ENCODE measurements around the gene TMEM220. TPM values are rescaled to one million over a fixed set of nuclear protein-coding genes. Genes with fewer than 3 reads are reported as not detected.

Gene TMEM220
- total RNA-seq, 1 donor from 2014 or later: 5.1 TPM

DNA sequence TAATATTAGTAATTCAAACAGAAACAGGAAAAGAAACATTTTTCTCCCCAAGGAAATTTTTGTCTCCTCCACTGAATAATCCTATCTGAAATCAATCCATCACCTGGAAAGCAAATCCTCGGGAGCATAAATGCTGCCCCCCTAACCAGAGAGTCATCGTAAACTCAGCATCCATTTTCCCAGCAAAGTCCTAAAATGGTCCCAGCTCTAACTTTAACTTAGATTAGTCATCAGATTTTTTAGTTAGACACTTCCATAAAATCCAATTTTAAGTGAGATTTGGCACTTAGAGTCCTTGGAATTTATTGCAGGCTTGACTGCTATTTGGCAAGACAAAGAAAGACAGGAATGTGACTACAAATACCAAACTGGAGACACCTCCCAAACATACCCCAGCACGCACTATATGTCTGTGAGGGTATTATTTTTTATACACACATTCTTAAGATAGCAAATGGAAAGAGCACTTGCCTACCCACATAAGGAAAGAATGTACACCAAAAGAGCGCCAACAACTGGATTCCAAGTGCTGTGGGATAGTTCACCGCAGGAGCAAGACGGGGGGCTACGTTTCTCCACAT lies 47.9 kb downstream of the TMEM220 start:
- Mint-ChIP-seq H3K27me3 (ENCODE audit: low read depth) (no peaks in the 10 kb centered on the region), H3K9me3 (no peaks in the 10 kb centered on the region), H3K36me3 (ENCODE audit: low read depth) (peaks cover 22% of the 10 kb centered on the region)

DNA sequence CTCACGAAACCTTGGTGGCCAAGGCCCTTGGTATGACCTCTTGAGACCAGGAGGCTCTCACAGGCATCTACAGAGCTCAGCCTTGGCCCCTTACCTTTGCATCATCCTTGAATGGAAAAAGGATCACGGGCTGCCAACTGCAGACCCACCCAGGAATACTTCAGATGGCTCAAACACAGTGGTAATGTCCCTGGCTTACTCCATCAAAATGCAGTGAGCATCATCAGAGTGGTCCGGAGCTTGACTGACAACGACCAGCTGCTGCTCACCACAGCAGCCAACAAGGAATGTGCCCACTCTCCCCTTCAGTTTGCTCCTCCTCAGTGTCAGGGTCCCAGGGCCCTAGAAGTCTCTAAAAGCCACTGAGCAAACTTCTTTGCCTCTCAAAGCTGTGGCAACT lies 55.1 kb downstream of the TMEM220 start:
- Mint-ChIP-seq H3K9me3 (no peaks in the 10 kb centered on the region), H3K27ac (ENCODE audit: unreplicated experiment) (no peak overlapping the region), H3K36me3 (ENCODE audit: low read depth) (peaks cover 9% of the 10 kb centered on the region), H3K4me1 (no peaks in the 10 kb centered on the region), H3K27me3 (ENCODE audit: low read depth) (no peaks in the 10 kb centered on the region), H3K4me3 (no peak overlapping the region)
- DNase-seq (ENCODE audit: low read depth, low spot score): no peak
- TF ChIP-seq, protein P1, sequence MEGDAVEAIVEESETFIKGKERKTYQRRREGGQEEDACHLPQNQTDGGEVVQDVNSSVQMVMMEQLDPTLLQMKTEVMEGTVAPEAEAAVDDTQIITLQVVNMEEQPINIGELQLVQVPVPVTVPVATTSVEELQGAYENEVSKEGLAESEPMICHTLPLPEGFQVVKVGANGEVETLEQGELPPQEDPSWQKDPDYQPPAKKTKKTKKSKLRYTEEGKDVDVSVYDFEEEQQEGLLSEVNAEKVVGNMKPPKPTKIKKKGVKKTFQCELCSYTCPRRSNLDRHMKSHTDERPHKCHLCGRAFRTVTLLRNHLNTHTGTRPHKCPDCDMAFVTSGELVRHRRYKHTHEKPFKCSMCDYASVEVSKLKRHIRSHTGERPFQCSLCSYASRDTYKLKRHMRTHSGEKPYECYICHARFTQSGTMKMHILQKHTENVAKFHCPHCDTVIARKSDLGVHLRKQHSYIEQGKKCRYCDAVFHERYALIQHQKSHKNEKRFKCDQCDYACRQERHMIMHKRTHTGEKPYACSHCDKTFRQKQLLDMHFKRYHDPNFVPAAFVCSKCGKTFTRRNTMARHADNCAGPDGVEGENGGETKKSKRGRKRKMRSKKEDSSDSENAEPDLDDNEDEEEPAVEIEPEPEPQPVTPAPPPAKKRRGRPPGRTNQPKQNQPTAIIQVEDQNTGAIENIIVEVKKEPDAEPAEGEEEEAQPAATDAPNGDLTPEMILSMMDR (conservative IDR thresholded peaks at IDR 0.05): no peak

More for the DNA sequence above, 47.9 kb downstream of the TMEM220 start:
- Mint-ChIP-seq H3K4me1 (no peaks in the 10 kb centered on the region), H3K4me3 (no peak overlapping the region), H3K27ac (ENCODE audit: unreplicated experiment) (no peak overlapping the region)
- TF ChIP-seq, protein P1 (conservative IDR thresholded peaks at IDR 0.05): no peak
- no peak for DNase-seq (ENCODE audit: low read depth, low spot score)

DNA sequence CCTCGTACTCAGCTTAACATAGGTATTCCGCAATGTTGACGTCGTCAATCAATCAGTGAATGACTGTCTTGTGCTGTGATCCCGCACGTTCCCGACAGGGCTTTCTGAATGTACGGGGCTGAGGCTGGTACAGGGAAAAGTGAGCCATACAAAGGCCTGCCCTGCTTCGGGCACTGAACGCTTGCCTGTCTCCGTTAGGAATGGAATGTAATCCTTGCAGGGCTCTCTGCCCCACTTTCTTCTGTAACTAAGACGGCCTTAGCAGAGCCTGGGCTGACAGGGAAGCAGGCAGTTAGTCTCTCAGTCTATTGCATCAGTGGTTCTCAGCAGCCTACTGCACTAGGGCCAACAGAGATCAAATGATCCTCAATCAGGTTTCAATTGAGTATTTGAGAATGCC lies 56.5 kb downstream of the TMEM220 start:
- Mint-ChIP-seq H3K4me1 (no peaks in the 10 kb centered on the region), H3K9me3 (no peaks in the 10 kb centered on the region), H3K36me3 (ENCODE audit: low read depth) (peaks cover 9% of the 10 kb centered on the region), H3K27me3 (ENCODE audit: low read depth) (no peaks in the 10 kb centered on the region), H3K4me3 (no peak overlapping the region), H3K27ac (ENCODE audit: unreplicated experiment) (no peak overlapping the region)
- no peak for DNase-seq (ENCODE audit: low read depth, low spot score)
- TF ChIP-seq, protein P1 (conservative IDR thresholded peaks at IDR 0.05): no peak

DNA sequence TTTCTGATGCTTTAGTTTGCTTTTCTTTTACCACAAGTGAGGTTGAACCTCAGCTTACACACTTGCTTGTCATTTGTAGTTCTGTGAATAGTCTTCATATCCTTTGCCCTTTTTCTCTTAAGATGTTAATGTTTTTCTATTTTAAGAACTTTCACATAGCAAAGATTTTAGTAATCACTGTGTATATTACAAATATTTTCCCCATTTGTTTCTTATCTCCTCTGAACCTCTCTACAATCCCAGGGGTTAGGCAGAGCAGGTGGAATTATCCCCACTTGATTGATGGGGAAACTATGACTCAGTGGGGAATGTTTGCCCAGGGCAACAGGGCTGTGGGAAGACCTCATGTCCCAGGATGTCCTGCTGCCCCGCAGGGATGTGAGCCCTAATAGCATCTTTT lies 61.0 kb downstream of the TMEM220 start:
- H3K4me1 Mint-ChIP-seq: no peaks in the 10 kb centered on the region
- no peaks in the 10 kb centered on the region for H3K27me3 Mint-ChIP-seq (ENCODE audit: low read depth)
- no peak overlapping the region for H3K4me3 Mint-ChIP-seq
- no peaks in the 10 kb centered on the region for H3K9me3 Mint-ChIP-seq
- peaks cover 10% of the 10 kb centered on the region for H3K36me3 Mint-ChIP-seq (ENCODE audit: low read depth)
- H3K27ac Mint-ChIP-seq (ENCODE audit: unreplicated experiment): no peak overlapping the region
- TF ChIP-seq, protein P1 (conservative IDR thresholded peaks at IDR 0.05): no peak
- no peak for DNase-seq (ENCODE audit: low read depth, low spot score)

DNA sequence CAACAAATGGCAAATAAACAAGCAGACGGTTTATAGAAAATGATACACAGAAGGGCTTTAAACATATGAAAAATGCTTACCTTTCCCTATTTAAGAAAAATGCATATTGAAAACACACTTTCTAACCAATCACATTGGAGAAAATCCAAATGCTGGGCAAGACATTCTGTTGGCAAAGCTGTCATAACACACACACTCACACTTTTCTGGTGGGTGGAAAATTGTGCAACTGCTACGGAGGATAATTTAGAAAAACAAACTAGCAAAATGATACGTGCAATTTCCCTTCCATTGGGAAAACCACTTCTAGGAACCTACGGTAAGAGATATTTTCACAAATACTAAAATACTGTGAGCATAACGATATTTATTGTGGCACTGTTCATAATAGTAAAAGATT lies 62.9 kb downstream of the TMEM220 start:
- Mint-ChIP-seq H3K27me3 (ENCODE audit: low read depth) (no peaks in the 10 kb centered on the region), H3K4me1 (no peaks in the 10 kb centered on the region), H3K9me3 (no peaks in the 10 kb centered on the region), H3K4me3 (no peak overlapping the region), H3K27ac (ENCODE audit: unreplicated experiment) (no peak overlapping the region), H3K36me3 (ENCODE audit: low read depth) (peaks cover 7% of the 10 kb centered on the region)
- TF ChIP-seq, protein P1 (conservative IDR thresholded peaks at IDR 0.05): no peak
- no peak for DNase-seq (ENCODE audit: low read depth, low spot score)

All from neural crest cell (in vitro differentiated cells).